ENCODE measurements around the gene PNO1. TPM values are rescaled to one million over a fixed set of nuclear protein-coding genes. Genes with fewer than 3 reads are reported as not detected.
A peak's percentile ranks its signal among the peaks of the same experiment; 100 is the strongest.

Gene PNO1
- total and polyA plus RNA-seq, 2 experiments from 2014 or later = 14.5 to 23.3 TPM

DNA sequence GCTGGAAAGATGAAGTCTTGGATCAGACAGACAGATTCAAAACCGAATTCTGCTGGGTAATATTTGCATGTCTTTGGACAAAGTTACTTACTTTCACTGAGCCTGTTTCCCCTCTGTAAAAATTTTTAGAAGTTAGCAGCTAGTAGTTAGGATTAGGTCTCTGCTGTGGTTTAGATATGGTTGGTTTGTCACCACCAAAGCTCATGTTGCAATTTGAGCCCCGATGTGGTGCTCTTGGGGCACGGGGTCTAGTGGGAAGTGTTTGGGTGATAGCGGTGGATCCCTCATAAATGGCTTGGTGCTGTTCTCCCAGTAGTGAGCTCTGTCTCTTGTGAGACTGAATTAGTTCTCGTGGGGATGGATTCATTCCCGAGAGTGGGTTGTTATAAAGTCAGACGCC lies 38.9 kb upstream of the PNO1 start:
- Histone ChIP-seq H3K4me3 (no peak overlapping the region), H2AFZ (no peak overlapping the region), H3K79me2 (ENCODE audit: insufficient read depth) (no peaks in the 10 kb centered on the region), H3K27me3 (replicated peaks; ENCODE audit: insufficient read depth) (no peaks in the 10 kb centered on the region), H3K27ac (no peak overlapping the region), H3K4me1 (ENCODE audit: insufficient read depth) (no peaks in the 10 kb centered on the region), H3F3A (ENCODE audit: insufficient read depth) (no peaks in the 10 kb centered on the region), H3K9ac (no peak overlapping the region), H4K20me1 (ENCODE audit: insufficient read depth) (no peaks in the 10 kb centered on the region), H3K9me3 (ENCODE audit: low read depth) (no peaks in the 10 kb centered on the region), H3K9me2 (ENCODE audit: insufficient read depth) (no peaks in the 10 kb centered on the region), H3K36me3 (ENCODE audit: low read depth) (no peaks in the 10 kb centered on the region), H3K4me2 (ENCODE audit: unreplicated experiment) (no peak overlapping the region)
- TF ChIP-seq EZH2 (IDR thresholded peaks at IDR 0.05; ENCODE audit: insufficient read depth, poor library complexity, severe bottlenecking) (no peak), EZH2phosphoT487 (IDR thresholded peaks at IDR 0.05; ENCODE audit: insufficient read depth, low read depth) (no peak)
- 87 to 89% methylated on average over 7 of the region's 7 CpGs for WGBS, 2 experiments (ENCODE audit: low coverage in 1 of 2, low lambda C conversion rate in 2 of 2, missing lambda C conversion rate in 2 of 2)
- in situ Hi-C loops (cut with MboI) = no loop called here
- no peak for DNase-seq

GRCh38 chr2:68119504-68119903 lies 38.2 kb upstream of the PNO1 start:
- no peak overlapping the region for H3K4me3 ChIP-seq
- TF ChIP-seq EZH2 (IDR thresholded peaks at IDR 0.05; ENCODE audit: insufficient read depth, poor library complexity, severe bottlenecking) (no peak), EZH2phosphoT487 (IDR thresholded peaks at IDR 0.05; ENCODE audit: insufficient read depth, low read depth) (no peak)
- no peaks in the 10 kb centered on the region for H3K27me3 ChIP-seq (replicated peaks; ENCODE audit: insufficient read depth)
- WGBS, 2 experiments (ENCODE audit: low coverage in 1 of 2, low lambda C conversion rate in 2 of 2, missing lambda C conversion rate in 2 of 2) = 52 to 65% methylated on average over 5 of the region's 5 CpGs
- H4K20me1 ChIP-seq (ENCODE audit: insufficient read depth) = no peaks in the 10 kb centered on the region
- no peak for DNase-seq
- no peak overlapping the region for H3K4me2 ChIP-seq (ENCODE audit: unreplicated experiment)
- no peaks in the 10 kb centered on the region for H3K79me2 ChIP-seq (ENCODE audit: insufficient read depth)
- no peaks in the 10 kb centered on the region for H3K9me3 ChIP-seq (ENCODE audit: low read depth)
- H3K4me1 ChIP-seq (ENCODE audit: insufficient read depth) = peaks cover 4% of the 10 kb centered on the region
- in situ Hi-C loops (cut with MboI) = no loop called here
- no peaks in the 10 kb centered on the region for H3F3A ChIP-seq (ENCODE audit: insufficient read depth)
- H2AFZ ChIP-seq = no peak overlapping the region
- no peaks in the 10 kb centered on the region for H3K36me3 ChIP-seq (ENCODE audit: low read depth)
- no peak overlapping the region for H3K9ac ChIP-seq
- no peaks in the 10 kb centered on the region for H3K9me2 ChIP-seq (ENCODE audit: insufficient read depth)
- H3K27ac ChIP-seq = no peak overlapping the region

DNA sequence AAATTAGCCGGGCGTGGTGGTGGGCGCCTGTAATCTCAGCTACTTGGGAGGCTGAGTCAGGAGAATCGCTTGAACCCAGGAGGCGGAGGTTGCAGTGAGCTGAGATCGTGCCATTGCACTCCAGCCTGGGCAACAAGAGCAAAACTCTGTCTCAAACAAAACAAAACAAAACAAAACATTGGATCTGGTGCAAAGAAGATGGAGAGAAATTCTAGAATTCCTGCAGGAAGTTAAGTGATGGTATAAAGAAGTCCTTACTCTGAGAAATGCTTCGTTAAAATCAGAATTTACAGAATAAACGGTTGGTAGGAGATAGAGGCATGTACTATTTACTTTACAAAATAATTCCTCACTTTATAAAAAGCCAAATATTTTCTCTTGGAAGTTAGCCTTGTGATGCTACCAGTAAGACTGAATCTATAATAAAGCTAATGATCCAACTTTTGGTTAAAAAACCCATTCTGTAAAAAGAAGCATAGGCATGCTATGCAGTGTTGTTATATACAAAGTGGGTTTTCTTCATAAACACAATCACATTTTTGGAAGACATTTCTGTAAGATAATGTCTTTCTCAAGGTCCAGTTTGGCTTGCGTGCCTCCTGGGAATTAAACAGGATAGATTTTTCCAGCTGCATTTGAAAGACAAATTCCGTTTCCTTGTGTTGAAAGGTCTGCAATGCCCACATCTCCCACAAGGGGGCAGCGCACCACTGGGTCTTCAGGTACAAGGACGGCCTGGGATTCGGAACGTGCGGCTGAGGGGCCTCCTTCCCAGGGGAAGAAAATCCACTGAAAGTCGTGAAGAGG lies 35.6 kb upstream of the PNO1 start:
- in situ Hi-C loops (cut with MboI) = loop anchor here (10.0 kb wide), 1 partner anchor 323 kb away; no protein-coding TSS in a partner anchor
- Histone ChIP-seq H2AFZ (peak overlapping the region; percentile 76), H3K27ac (no peak overlapping the region), H3K36me3 (ENCODE audit: low read depth) (no peaks in the 10 kb centered on the region), H3K4me3 (peak overlapping the region; percentile 45), H3K9me3 (ENCODE audit: low read depth) (no peaks in the 10 kb centered on the region), H3K27me3 (replicated peaks; ENCODE audit: insufficient read depth) (no peaks in the 10 kb centered on the region), H3K4me1 (ENCODE audit: insufficient read depth) (peaks cover 6% of the 10 kb centered on the region), H3K4me2 (ENCODE audit: unreplicated experiment) (peak overlapping the region; percentile 54), H3K9ac (0 out of 2 replicates have a peak overlapping the region, but pooled peaks have one; percentile 12), H4K20me1 (ENCODE audit: insufficient read depth) (no peaks in the 10 kb centered on the region), H3K9me2 (ENCODE audit: insufficient read depth) (no peaks in the 10 kb centered on the region), H3K79me2 (ENCODE audit: insufficient read depth) (no peaks in the 10 kb centered on the region), H3F3A (ENCODE audit: insufficient read depth) (no peaks in the 10 kb centered on the region)
- 43 to 46% methylated on average over 16 of the region's 16 CpGs for WGBS, 2 experiments (ENCODE audit: low coverage in 1 of 2, low lambda C conversion rate in 2 of 2, missing lambda C conversion rate in 2 of 2)
- peak; percentile 78 for DNase-seq
- no peak for TF ChIP-seq EZH2phosphoT487 (IDR thresholded peaks at IDR 0.05; ENCODE audit: insufficient read depth, low read depth)
- no peak for TF ChIP-seq EZH2 (IDR thresholded peaks at IDR 0.05; ENCODE audit: insufficient read depth, poor library complexity, severe bottlenecking)

DNA sequence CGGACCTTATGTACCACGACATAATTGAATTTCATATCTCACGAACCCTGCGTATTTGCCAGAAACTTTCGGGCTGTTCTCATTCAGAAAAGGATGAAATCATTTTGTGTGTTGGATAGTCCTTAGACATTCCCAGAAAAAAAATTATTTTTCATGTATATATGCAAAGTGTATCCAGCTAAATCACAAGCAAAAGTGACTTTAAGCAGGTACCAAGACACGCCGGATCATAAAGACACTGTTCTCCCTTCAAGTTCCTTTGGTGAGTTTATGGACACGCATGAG lies 35.1 kb upstream of the PNO1 start:
- Histone ChIP-seq H3K9me2 (ENCODE audit: insufficient read depth) (no peaks in the 10 kb centered on the region), H3K79me2 (ENCODE audit: insufficient read depth) (no peaks in the 10 kb centered on the region), H3K4me2 (ENCODE audit: unreplicated experiment) (peak overlapping the region; percentile 54), H4K20me1 (ENCODE audit: insufficient read depth) (no peaks in the 10 kb centered on the region), H3K9ac (0 out of 2 replicates have a peak overlapping the region, but pooled peaks have one; percentile 12), H3F3A (ENCODE audit: insufficient read depth) (no peaks in the 10 kb centered on the region), H3K9me3 (ENCODE audit: low read depth) (no peaks in the 10 kb centered on the region), H3K27ac (no peak overlapping the region), H2AFZ (peak overlapping the region; percentile 76), H3K36me3 (ENCODE audit: low read depth) (no peaks in the 10 kb centered on the region), H3K4me1 (ENCODE audit: insufficient read depth) (peaks cover 6% of the 10 kb centered on the region), H3K27me3 (replicated peaks; ENCODE audit: insufficient read depth) (no peaks in the 10 kb centered on the region), H3K4me3 (peak overlapping the region; percentile 45)
- no peak for TF ChIP-seq EZH2 (IDR thresholded peaks at IDR 0.05; ENCODE audit: insufficient read depth, poor library complexity, severe bottlenecking)
- no peak for DNase-seq
- in situ Hi-C loops (cut with MboI) = loop anchor here (10.0 kb wide), 1 partner anchor 322 kb away; no protein-coding TSS in a partner anchor
- 25 to 27% methylated on average over 8 of the region's 8 CpGs for WGBS, 2 experiments (ENCODE audit: low coverage in 1 of 2, low lambda C conversion rate in 2 of 2, missing lambda C conversion rate in 2 of 2)
